ENCODE measurements around the gene CDHR3.

The CDHR3 gene

DNA sequence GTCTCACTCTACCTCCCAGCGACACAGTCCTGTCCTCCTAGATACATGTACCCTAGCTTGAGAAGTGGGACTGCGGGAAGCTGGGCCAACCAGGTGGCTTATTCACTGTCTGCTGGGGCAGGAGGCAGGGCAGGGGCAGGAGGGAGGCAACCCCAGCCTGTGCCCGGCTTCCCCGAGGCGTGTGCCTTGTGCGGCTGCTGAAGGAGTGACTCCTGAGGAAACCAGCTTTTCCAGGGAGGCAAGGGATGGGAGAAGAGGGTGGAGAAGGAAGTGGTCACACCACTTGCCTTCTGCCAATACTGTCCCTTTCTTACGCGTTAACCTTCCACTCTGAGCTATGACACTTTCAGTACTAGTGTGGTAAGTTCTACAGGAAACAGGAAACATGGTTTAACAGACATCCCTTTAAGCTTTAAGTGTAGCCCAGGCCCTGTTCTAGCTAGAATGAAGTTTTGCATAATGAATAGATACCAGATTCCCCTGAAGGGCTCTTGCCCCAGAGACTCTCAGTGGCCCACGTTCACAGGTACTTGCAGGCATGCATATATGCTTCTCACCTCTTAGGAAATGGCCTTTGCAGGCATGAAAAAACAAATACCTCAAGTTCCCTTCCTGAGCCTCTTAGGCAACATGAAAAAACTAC lies 108.4 kb downstream of the CDHR3 start:
- TF ChIP-seq, protein P1, sequence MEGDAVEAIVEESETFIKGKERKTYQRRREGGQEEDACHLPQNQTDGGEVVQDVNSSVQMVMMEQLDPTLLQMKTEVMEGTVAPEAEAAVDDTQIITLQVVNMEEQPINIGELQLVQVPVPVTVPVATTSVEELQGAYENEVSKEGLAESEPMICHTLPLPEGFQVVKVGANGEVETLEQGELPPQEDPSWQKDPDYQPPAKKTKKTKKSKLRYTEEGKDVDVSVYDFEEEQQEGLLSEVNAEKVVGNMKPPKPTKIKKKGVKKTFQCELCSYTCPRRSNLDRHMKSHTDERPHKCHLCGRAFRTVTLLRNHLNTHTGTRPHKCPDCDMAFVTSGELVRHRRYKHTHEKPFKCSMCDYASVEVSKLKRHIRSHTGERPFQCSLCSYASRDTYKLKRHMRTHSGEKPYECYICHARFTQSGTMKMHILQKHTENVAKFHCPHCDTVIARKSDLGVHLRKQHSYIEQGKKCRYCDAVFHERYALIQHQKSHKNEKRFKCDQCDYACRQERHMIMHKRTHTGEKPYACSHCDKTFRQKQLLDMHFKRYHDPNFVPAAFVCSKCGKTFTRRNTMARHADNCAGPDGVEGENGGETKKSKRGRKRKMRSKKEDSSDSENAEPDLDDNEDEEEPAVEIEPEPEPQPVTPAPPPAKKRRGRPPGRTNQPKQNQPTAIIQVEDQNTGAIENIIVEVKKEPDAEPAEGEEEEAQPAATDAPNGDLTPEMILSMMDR (IDR thresholded peaks at IDR 0.05; ENCODE audit: low read depth, low read length, missing control alignments), result no peak
- no peak for DNase-seq (ENCODE audit: low read depth)
- no peak overlapping the region for H3K4me3 ChIP-seq (ENCODE audit: low read depth, low read length)
- in situ Hi-C loops (cut with HindIII; ENCODE audit: low sequenced_read_pairs), result loop anchor here (25.0 kb wide), 1 partner anchor 416 kb away; no protein-coding TSS in a partner anchor

DNA sequence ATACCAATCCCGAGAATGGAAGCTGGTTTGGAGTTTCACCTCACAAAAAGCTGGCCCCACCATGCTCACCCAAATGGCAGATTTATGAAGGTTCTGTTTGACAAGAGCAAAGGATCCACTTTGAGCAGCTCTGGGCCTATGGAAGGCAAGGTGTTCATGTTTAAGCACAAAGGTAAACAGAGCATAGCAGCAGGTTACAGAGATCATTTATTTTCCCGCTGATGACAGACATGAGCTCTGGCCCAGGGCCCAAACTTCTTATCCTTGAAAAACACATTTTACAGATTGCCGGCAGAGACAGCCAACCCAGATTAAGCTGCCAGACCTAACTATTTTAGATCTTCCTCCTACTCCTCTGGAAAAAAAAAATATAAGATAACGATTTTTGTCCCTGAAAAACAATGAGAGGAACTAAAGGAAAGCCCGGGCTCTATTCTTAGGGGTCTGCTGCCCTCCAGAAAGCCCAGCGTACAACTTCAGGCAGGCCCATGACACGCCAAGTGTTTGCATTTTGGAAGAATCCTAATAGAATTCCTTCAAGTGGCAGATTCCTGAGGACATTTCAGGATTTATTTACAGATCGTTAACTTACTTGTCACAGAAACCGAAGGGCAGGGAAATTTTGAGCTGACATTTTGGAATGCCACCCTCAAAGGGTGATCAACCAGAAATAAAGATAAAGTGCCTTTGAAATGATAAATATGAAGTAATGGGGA lies 109.1 kb downstream of the CDHR3 start:
- in situ Hi-C loops (cut with HindIII; ENCODE audit: low sequenced_read_pairs), result loop anchor here (25.0 kb wide), 1 partner anchor 415 kb away; no protein-coding TSS in a partner anchor
- H3K4me3 ChIP-seq (ENCODE audit: low read depth, low read length), result no peak overlapping the region
- DNase-seq (ENCODE audit: low read depth), result no peak
- TF ChIP-seq, protein P1 (IDR thresholded peaks at IDR 0.05; ENCODE audit: low read depth, low read length, missing control alignments), result no peak

DNA sequence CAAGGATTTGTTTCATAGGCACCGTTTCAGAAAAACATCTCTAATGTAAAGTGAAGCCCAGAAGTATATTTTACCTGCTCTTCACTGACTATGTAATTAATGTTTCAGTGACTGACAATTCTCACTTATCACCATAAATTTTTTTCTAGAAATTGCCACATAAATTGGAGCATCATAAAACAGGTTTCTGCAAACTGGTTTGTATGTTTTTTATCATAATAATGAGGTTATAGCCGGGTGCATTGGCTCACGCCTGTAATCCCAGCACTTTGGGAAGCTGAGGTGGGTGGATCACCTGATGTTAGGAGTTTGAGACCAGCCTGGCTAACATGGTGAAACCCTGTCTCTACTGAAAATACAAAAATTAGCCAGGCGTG lies 109.6 kb downstream of the CDHR3 start:
- in situ Hi-C loops (cut with HindIII; ENCODE audit: low sequenced_read_pairs), result loop anchor here (25.0 kb wide), 1 partner anchor 415 kb away; no protein-coding TSS in a partner anchor
- H3K4me3 ChIP-seq (ENCODE audit: low read depth, low read length), result no peak overlapping the region
- TF ChIP-seq, protein P1 (IDR thresholded peaks at IDR 0.05; ENCODE audit: low read depth, low read length, missing control alignments), result no peak
- no peak for DNase-seq (ENCODE audit: low read depth)

DNA sequence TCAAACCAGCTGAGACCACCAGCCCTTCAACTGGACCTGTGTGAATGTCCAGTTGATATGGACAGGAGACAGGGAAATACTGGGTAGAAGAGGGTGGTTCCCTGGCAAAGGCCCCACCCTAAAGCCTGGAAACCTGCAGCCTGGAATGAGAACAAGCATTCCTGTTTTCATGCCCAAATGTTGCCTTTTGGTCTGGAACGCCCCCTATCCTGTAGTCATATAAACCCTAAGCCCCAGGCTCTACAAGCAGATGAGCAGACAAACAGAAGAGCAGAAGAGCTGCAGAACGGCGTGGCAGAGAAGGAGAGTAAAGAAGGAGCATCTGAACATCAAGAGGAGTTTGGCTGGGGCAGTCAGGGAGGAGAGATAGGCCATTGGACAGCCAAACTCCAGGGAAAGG lies 110.6 kb downstream of the CDHR3 start:
- TF ChIP-seq, protein P1 (IDR thresholded peaks at IDR 0.05; ENCODE audit: low read depth, low read length, missing control alignments), result no peak
- in situ Hi-C loops (cut with HindIII; ENCODE audit: low sequenced_read_pairs), result loop anchor here (25.0 kb wide), 1 partner anchor 414 kb away; no protein-coding TSS in a partner anchor

DNA sequence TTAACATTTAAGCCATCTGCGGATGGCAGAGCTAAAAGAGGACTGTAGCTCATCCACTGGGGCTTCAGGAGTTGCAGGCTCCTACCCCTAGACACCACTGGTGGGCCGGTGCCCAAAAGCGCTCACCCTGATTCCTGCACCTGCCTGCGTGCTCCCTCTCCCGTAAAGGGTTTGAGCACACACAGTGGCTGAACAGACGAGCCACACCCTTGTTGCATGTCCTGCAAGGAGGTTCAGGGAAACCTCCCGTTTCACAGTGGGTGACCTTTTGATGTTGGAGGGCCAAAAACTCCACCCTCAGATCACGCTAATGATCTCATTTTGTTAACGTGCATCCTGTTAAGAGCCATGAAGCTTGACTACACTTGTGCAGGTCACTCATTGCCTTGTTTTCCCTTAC lies 111.2 kb downstream of the CDHR3 start:
- TF ChIP-seq, protein P1 (IDR thresholded peaks at IDR 0.05; ENCODE audit: low read depth, low read length, missing control alignments), result no peak
- DNase-seq (ENCODE audit: low read depth), result no peak
- in situ Hi-C loops (cut with HindIII; ENCODE audit: low sequenced_read_pairs), result loop anchor here (25.0 kb wide), 1 partner anchor 413 kb away; no protein-coding TSS in a partner anchor
- H3K4me3 ChIP-seq (ENCODE audit: low read depth, low read length), result no peak overlapping the region

More for the DNA sequence above, 110.6 kb downstream of the CDHR3 start:
- no peak for DNase-seq (ENCODE audit: low read depth)
- no peak overlapping the region for H3K4me3 ChIP-seq (ENCODE audit: low read depth, low read length)

DNA sequence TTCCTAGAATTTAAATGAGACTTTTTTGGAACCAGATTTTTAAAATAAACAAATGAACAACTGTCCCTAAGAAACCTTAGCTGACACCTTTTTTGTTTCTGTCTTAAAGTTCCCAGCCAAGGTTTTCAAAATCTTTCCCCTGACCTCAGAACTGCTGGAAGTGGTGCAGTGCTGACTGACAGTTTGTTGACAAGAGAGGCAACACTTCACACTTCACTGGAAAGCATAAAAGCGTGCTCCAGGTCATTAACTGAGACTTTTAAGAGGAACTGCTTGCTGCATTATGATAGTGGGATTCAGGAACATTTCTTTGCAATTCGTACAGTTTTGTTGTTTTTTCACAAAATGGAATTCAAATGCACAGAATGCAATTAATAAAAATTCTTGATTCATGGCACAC lies 112.9 kb downstream of the CDHR3 start:
- TF ChIP-seq, protein P1 (IDR thresholded peaks at IDR 0.05; ENCODE audit: low read depth, low read length, missing control alignments), result no peak
- no peak for DNase-seq (ENCODE audit: low read depth)
- in situ Hi-C loops (cut with HindIII; ENCODE audit: low sequenced_read_pairs), result no loop called here
- no peak overlapping the region for H3K4me3 ChIP-seq (ENCODE audit: low read depth, low read length)

Data from astrocyte of the cerebellum (primary cell).